ENCODE measurements around the gene HMG20B. TPM values are rescaled to one million over a fixed set of nuclear protein-coding genes. Genes with fewer than 3 reads are reported as not detected.

Gene HMG20B
- total RNA-seq, 1 experiment from 2014 or later: 115 TPM

- Histone ChIP-seq H3K27ac (no peak overlapping the region), H3K4me2 (no peak overlapping the region), H3F3A (ENCODE audit: insufficient read depth, low read depth) (no peaks in the 10 kb centered on the region), H2AFZ (no peak overlapping the region), H3K4me1 (replicated peaks; ENCODE audit: insufficient read depth) (no peaks in the 10 kb centered on the region), H3K79me2 (ENCODE audit: low read depth) (no peaks in the 10 kb centered on the region), H3K9me3 (ENCODE audit: insufficient read depth, low read depth) (no peaks in the 10 kb centered on the region), H3K9me2 (ENCODE audit: insufficient read depth) (no peaks in the 10 kb centered on the region), H4K20me1 (ENCODE audit: insufficient read depth) (no peaks in the 10 kb centered on the region; the same call in 1 of the 2 replicates), H3K36me3 (ENCODE audit: low read depth) (no peaks in the 10 kb centered on the region), H3K27me3 (ENCODE audit: insufficient read depth, low read depth) (no peaks in the 10 kb centered on the region), H3K4me3 (no peak overlapping the region)
- TF ChIP-seq EZH2 (IDR thresholded peaks at IDR 0.05; ENCODE audit: low read depth) (no peak), CTCF (conservative IDR thresholded peaks at IDR 0.05) (no peak)
- no peak for DNase-seq
- intact Hi-C loops (cut with micrococcal nuclease; ENCODE audit: unreplicated experiment): no loop called here
- BruUV-seq (replicated peaks): no TSS peak
- ChIA-PET POLR2A (ENCODE audit: unreplicated experiment) (no interaction called here), CTCF (no interaction called here)
Measured at GRCh38 chr19:3535563-3535965, 37.2 kb upstream of the HMG20B start.

GRCh38 chr19:3535981-3536380 lies 36.8 kb upstream of the HMG20B start:
- H3K4me3 ChIP-seq: no peak overlapping the region
- ChIA-PET CTCF (no interaction called here), POLR2A (ENCODE audit: unreplicated experiment) (no interaction called here)
- intact Hi-C loops (cut with micrococcal nuclease; ENCODE audit: unreplicated experiment): no loop called here
- H3K27ac ChIP-seq: no peak overlapping the region
- no peak overlapping the region for H2AFZ ChIP-seq
- H3K9me3 ChIP-seq (ENCODE audit: insufficient read depth, low read depth): no peaks in the 10 kb centered on the region
- no peaks in the 10 kb centered on the region for H3K27me3 ChIP-seq (ENCODE audit: insufficient read depth, low read depth)
- H3K9me2 ChIP-seq (ENCODE audit: insufficient read depth): no peaks in the 10 kb centered on the region
- H4K20me1 ChIP-seq (ENCODE audit: insufficient read depth): no peaks in the 10 kb centered on the region; the same call in 1 of the 2 replicates
- no TSS peak for BruUV-seq (replicated peaks)
- H3K79me2 ChIP-seq (ENCODE audit: low read depth): no peaks in the 10 kb centered on the region
- no peaks in the 10 kb centered on the region for H3K36me3 ChIP-seq (ENCODE audit: low read depth)
- H3K4me2 ChIP-seq: no peak overlapping the region
- TF ChIP-seq CTCF (conservative IDR thresholded peaks at IDR 0.05) (no peak), EZH2 (IDR thresholded peaks at IDR 0.05; ENCODE audit: low read depth) (no peak)
- no peaks in the 10 kb centered on the region for H3K4me1 ChIP-seq (replicated peaks; ENCODE audit: insufficient read depth)
- DNase-seq: no peak
- H3F3A ChIP-seq (ENCODE audit: insufficient read depth, low read depth): no peaks in the 10 kb centered on the region

GRCh38 chr19:3536429-3537100 lies 36.2 kb upstream of the HMG20B start:
- H3K4me2 ChIP-seq: no peak overlapping the region
- TF ChIP-seq CTCF (conservative IDR thresholded peaks at IDR 0.05): no peak
- TF ChIP-seq EZH2 (IDR thresholded peaks at IDR 0.05; ENCODE audit: low read depth): no peak
- H2AFZ ChIP-seq: no peak overlapping the region
- no peak overlapping the region for H3K27ac ChIP-seq
- H3F3A ChIP-seq (ENCODE audit: insufficient read depth, low read depth): no peaks in the 10 kb centered on the region
- no peaks in the 10 kb centered on the region for H3K27me3 ChIP-seq (ENCODE audit: insufficient read depth, low read depth)
- H3K4me1 ChIP-seq (replicated peaks; ENCODE audit: insufficient read depth): no peaks in the 10 kb centered on the region
- H3K9me2 ChIP-seq (ENCODE audit: insufficient read depth): no peaks in the 10 kb centered on the region
- no peaks in the 10 kb centered on the region for H3K9me3 ChIP-seq (ENCODE audit: insufficient read depth, low read depth)
- no peak overlapping the region for H3K4me3 ChIP-seq
- ChIA-PET POLR2A (ENCODE audit: unreplicated experiment) (no interaction called here), CTCF (no interaction called here)
- no peaks in the 10 kb centered on the region for H3K79me2 ChIP-seq (ENCODE audit: low read depth)
- no TSS peak for BruUV-seq (replicated peaks)
- H3K36me3 ChIP-seq (ENCODE audit: low read depth): no peaks in the 10 kb centered on the region
- no peaks in the 10 kb centered on the region; the same call in 1 of the 2 replicates for H4K20me1 ChIP-seq (ENCODE audit: insufficient read depth)
- intact Hi-C loops (cut with micrococcal nuclease; ENCODE audit: unreplicated experiment): no loop called here
- DNase-seq: no peak

Measured in PC-9 (cell line).